ENCODE results near the gene SLC25A29.

The SLC25A29 gene

GRCh38 chr14:100334904-100335303, 28.7 kb upstream of the SLC25A29 start:
- TF ChIP-seq TCF12 (IDR thresholded peaks at IDR 0.05; ENCODE audit: low read depth) (no peak), CEBPB (IDR thresholded peaks at IDR 0.05) (no peak), CREB1 (IDR thresholded peaks at IDR 0.05; ENCODE audit: low read depth) (no peak), RAD21 (IDR thresholded peaks at IDR 0.05; ENCODE audit: low read depth) (no peak), TAF1 (IDR thresholded peaks at IDR 0.05; ENCODE audit: low read depth) (no peak), EP300 (IDR thresholded peaks at IDR 0.05; ENCODE audit: borderline replicate concordance) (no peak), EGR1 (IDR thresholded peaks at IDR 0.05) (no peak), USF1 (IDR thresholded peaks at IDR 0.05) (no peak), NFIC (IDR thresholded peaks at IDR 0.05) (no peak), FOXM1 (IDR thresholded peaks at IDR 0.05; ENCODE audit: borderline replicate concordance, low read depth) (no peak), YY1 (IDR thresholded peaks at IDR 0.05; ENCODE audit: low read depth) (no peak), ZBTB7A (IDR thresholded peaks at IDR 0.05; ENCODE audit: low read depth) (no peak), REST (IDR thresholded peaks at IDR 0.05; ENCODE audit: low read depth) (no peak), TEAD4 (IDR thresholded peaks at IDR 0.05) (no peak), MAX (IDR thresholded peaks at IDR 0.05) (no peak)

- no peak for TF ChIP-seq FOXM1 (IDR thresholded peaks at IDR 0.05; ENCODE audit: borderline replicate concordance, low read depth)
- no peak for TF ChIP-seq TAF1 (IDR thresholded peaks at IDR 0.05; ENCODE audit: low read depth)
- TF ChIP-seq REST (IDR thresholded peaks at IDR 0.05; ENCODE audit: low read depth), result no peak
- TF ChIP-seq RAD21 (IDR thresholded peaks at IDR 0.05; ENCODE audit: low read depth), result no peak
- no peak for TF ChIP-seq ZBTB7A (IDR thresholded peaks at IDR 0.05; ENCODE audit: low read depth)
- TF ChIP-seq MAX (IDR thresholded peaks at IDR 0.05), result no peak
- no peak for TF ChIP-seq EGR1 (IDR thresholded peaks at IDR 0.05)
- TF ChIP-seq YY1 (IDR thresholded peaks at IDR 0.05; ENCODE audit: low read depth), result no peak
- TF ChIP-seq TEAD4 (IDR thresholded peaks at IDR 0.05), result no peak
- TF ChIP-seq CEBPB (IDR thresholded peaks at IDR 0.05), result no peak
- no peak for TF ChIP-seq NFIC (IDR thresholded peaks at IDR 0.05)
- TF ChIP-seq USF1 (IDR thresholded peaks at IDR 0.05), result no peak
These were observed 27.6 kb upstream of the SLC25A29 start for GRCh38 chr14:100333827-100334226.

GRCh38 chr14:100333311-100333710, 27.1 kb upstream of the SLC25A29 start:
- TF ChIP-seq REST (IDR thresholded peaks at IDR 0.05; ENCODE audit: low read depth) (no peak), EP300 (IDR thresholded peaks at IDR 0.05; ENCODE audit: borderline replicate concordance) (no peak), CEBPB (IDR thresholded peaks at IDR 0.05) (no peak), CREB1 (IDR thresholded peaks at IDR 0.05; ENCODE audit: low read depth) (no peak), MAX (IDR thresholded peaks at IDR 0.05) (no peak), YY1 (IDR thresholded peaks at IDR 0.05; ENCODE audit: low read depth) (no peak), TEAD4 (IDR thresholded peaks at IDR 0.05) (no peak), TCF12 (IDR thresholded peaks at IDR 0.05; ENCODE audit: low read depth) (no peak), TAF1 (IDR thresholded peaks at IDR 0.05; ENCODE audit: low read depth) (no peak), USF1 (IDR thresholded peaks at IDR 0.05) (no peak), EGR1 (IDR thresholded peaks at IDR 0.05) (no peak), FOXM1 (IDR thresholded peaks at IDR 0.05; ENCODE audit: borderline replicate concordance, low read depth) (no peak), ZBTB7A (IDR thresholded peaks at IDR 0.05; ENCODE audit: low read depth) (no peak), NFIC (IDR thresholded peaks at IDR 0.05) (no peak), RAD21 (IDR thresholded peaks at IDR 0.05; ENCODE audit: low read depth) (no peak)

GRCh38 chr14:100332797-100333196, 26.6 kb upstream of the SLC25A29 start:
- TF ChIP-seq MAX (IDR thresholded peaks at IDR 0.05), result no peak
- TF ChIP-seq ZBTB7A (IDR thresholded peaks at IDR 0.05; ENCODE audit: low read depth), result peak; percentile 94
- peak; percentile 38; the same call in 1 of the 2 replicates for TF ChIP-seq FOXM1 (IDR thresholded peaks at IDR 0.05; ENCODE audit: borderline replicate concordance, low read depth)
- TF ChIP-seq CEBPB (IDR thresholded peaks at IDR 0.05), result peak; percentile 69
- TF ChIP-seq TCF12 (IDR thresholded peaks at IDR 0.05; ENCODE audit: low read depth), result peak; percentile 93
- TF ChIP-seq CREB1 (IDR thresholded peaks at IDR 0.05; ENCODE audit: low read depth), result peak; percentile 69
- TF ChIP-seq TAF1 (IDR thresholded peaks at IDR 0.05; ENCODE audit: low read depth), result no peak
- 0 out of 2 replicates have a peak, but pooled peaks have one; percentile 21 for TF ChIP-seq USF1 (IDR thresholded peaks at IDR 0.05)
- peak; percentile 48; the same call in 1 of the 2 replicates for TF ChIP-seq TEAD4 (IDR thresholded peaks at IDR 0.05)
- no peak for TF ChIP-seq REST (IDR thresholded peaks at IDR 0.05; ENCODE audit: low read depth)
- TF ChIP-seq EP300 (IDR thresholded peaks at IDR 0.05; ENCODE audit: borderline replicate concordance), result peak; percentile 83
- TF ChIP-seq YY1 (IDR thresholded peaks at IDR 0.05; ENCODE audit: low read depth), result no peak
- peak; percentile 62 for TF ChIP-seq NFIC (IDR thresholded peaks at IDR 0.05)
- no peak; the same call in 1 of the 2 replicates for TF ChIP-seq RAD21 (IDR thresholded peaks at IDR 0.05; ENCODE audit: low read depth)
- 0 out of 2 replicates have a peak, but pooled peaks have one; percentile 10 for TF ChIP-seq EGR1 (IDR thresholded peaks at IDR 0.05)

Measured in Ishikawa (cell line).